ENCODE data around the gene SLC17A6.

SLC17A6 gene

DNA sequence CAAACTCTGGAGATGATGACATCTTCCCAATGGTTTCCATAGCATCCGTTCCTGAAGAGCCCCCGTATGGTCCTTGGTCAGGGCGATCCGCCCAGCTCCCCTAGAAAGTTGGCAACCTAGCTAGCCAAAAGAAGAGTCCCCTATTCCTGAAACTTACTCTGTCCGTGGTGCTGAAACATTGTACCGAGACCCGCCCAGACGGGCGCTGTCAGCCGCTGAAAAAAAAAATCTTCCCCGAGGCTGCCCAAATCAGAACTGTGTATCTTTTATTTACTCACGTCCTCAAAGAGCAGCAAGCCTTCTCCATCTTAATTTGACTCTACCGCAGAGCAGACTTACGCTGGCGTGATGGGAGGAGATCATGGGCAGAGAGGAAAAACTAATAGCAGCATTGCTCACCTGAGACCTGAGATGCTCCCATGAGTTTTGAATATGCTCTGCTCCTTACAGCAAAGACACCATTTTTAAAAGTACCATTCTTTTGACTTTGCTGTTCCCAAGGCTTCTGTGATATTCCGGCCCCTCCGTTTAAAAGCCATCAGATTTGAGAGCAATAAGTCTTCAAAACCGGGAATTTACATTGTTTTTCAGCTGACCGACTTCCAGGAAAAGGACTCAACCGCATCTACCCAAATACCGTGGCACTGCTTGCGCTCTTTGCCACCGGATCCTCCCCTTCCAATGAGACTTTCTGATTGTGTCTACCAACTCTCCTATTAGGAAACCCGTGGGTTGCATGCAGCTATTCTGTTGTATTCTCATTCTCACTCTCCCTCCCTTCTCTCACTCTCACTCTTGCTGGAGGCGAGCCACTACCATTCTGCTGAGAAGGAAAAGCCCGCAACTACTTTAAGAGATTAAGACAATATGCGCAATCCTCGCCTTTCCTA lies at the start of gene SLC17A6:
Gene SLC17A6, plus strand, starts transcription at position 786 of the 890 bp plus-strand sequence. CDS start 153 bp downstream, outside the sequence.
- no peak for DNase-seq (ENCODE audit: low read depth)

DNA sequence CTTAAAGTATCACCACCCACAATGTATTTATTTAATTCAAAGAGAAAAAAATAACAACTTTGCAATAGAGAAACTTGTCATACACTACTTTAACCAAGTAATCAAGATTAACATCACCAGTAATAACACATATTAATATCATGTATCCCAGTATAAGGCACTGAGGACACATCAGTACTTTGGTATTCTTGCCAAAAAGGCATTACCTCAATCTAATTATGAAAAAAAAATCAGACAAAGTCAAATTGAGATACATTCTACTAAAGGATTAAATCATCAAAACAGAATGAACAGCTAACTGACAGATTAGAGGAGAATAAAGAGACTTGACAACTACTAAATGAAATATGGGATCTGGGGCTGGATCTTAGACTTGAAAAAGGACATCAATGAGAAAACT lies 35.8 kb upstream of the SLC17A6 start:
- no peak for DNase-seq (ENCODE audit: low read depth)

DNA sequence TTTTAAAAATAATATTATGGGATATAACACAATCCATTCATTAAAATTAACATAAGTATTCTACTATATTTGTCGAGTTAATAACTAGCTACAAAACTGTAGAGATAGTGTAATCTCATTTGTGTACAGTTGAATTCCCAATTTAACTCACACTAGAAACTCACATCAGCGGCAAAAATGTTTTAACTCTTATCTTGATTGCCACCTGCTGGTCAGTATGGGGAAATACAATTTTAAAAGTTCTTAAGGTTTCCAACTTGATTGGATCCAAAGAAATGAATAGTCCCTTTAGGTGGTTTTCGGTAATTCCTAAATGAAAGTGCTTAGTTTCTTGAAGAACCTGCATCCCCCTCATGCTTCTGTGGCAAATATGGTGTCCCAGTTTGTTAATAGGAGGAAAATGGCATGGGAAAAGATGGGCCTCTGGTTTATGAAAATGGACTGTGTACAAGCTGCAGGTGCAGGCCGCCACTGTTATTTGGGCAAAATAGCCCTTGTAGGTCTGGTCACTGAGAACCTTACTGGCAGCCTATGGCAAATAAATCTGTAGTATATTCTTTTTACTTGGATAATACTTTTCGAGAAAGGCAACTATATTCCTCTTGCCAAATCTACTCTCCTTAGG lies 33.7 kb upstream of the SLC17A6 start:
- DNase-seq (ENCODE audit: low read depth): no peak

DNA sequence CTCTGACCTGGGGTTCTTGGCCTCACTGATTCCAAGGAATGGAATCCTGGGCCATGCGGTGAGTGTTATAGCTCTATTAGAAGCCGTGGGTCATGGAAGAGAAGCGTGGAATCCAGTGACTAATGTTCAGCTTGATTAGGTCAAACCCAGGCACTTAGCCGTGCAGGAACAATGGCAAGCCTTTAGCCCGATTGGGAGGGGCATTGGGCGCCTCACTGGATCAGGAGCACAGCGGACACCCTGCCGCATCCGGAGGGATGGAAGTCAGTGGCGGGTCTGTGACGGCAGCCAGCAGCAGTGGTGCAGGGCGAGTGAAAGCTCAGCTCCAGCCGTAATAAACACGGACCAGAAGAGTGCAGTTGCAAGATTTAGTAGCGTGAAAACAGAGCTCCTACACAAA lies 20.5 kb upstream of the SLC17A6 start:
- no peak for DNase-seq (ENCODE audit: low read depth)

DNA sequence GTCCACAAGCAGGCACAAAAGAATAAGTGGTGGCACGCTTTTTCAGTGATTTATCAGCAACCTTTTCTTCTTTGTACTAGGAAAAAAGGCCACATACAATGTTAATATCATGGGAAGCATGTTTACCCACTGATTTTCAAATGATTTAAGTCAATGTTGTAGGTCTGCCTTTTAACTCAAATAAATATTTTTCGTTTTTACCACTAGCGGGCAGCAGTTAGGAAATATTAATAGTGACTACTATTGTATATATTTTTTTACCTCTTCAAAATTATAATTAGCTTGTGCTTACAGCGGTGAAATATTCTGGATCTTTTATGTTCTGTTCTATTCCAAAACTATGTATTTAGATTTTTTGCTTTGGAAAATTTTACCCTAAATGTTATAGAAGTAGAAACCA lies 6.4 kb upstream of the SLC17A6 start:
- no peak for DNase-seq (ENCODE audit: low read depth)

DNA sequence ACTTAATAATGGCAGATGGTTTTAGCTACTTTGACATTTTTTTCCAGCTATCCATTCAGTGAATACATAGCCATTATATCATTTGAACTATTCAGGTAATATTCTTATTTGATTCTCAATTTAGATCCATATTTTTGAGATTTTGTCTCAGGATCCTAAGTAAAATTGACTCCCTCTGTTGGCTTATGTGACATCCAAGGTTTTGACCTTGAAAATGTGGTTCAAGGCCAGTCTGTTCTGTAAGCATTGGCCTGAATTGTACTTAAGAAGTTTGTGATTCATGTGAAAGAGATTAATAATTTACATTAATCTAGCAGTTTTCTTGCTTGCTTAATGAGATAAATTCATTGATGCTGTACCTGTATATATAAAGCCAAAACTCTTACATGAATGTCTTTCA lies 1.6 kb upstream of the SLC17A6 start:
- no peak for DNase-seq (ENCODE audit: low read depth)

DNA sequence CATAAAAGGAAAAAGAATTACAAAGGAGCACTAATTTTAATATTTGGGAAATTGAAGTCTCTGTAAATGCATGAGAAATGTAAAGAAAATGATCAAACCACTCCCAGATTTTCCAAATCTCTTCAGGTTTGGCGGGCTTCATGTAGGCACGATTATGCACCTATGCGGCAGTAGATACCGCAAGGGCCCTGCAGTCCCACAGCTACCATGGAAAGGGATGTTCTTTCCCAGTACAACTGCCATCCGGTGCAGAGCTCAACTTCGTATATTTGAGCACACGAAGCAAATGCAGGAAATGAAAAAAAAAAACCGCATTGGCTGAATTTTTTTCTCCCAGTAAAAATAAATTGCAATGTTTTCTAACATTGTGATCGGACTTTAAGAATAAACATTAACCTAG lies 1.4 kb downstream of the SLC17A6 start:
- no peak for DNase-seq (ENCODE audit: low read depth)

DNA sequence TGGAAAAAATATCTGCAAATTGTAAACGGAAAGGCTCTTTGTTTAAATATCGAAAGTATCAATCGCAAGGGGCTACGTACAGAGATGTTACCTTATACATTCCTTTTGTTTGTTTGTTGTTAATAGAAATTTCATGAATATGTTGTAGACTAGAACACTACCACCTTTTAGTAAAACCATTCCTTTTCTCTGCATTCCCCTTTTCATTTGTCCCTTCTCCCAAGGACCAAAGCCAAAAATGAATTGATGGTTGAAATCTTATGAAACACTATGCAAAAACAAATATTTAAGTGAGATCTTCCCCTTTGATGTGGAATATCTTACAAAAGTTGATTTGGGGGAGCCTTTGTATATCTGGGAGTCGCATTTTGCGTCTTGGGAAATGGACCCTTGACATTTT lies 2.1 kb downstream of the SLC17A6 start:
- DNase-seq (ENCODE audit: low read depth): no peak

DNA sequence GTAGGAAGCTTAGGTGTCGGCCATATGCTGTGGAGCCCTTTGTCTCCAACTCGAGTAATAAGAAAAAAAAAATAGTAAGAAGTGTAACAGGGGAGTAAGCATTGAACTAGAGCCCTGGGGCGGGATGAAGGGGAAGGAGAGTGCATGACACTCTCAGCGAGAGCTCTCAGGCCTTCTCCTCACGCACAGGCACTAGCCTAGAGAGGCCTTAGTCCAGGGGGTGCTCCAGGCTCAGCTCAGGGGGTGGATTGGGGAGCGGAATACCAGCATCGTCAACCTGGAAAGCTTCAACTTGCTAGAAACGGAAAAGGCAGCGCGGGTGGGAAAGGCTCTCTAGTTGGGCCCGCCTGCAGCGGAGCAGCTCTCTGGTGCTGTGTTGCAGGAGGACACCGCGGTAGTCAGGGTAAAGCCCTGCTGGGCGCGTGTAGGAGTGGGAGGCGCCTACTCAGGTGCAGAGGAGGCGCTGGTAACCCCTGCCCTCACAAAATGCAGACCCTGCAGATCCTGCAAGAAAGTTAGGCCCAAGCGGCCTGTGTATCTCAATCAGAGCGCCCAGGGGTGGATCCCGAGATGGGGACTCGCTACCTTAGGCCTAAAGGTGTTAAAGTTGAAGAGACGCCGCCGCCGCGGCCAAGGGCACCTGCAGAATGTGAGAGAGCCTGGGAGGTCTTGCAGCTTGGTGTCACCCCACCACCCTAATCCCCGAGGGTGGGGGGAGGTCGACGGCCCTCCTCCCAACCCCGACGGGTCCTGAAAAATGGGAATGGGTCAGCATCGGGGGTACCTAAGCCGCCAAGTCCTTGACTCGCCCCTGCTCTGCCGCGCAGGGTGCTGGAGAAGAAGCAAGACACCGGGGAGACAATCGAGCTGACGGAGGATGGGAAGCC lies 2.8 kb downstream of the SLC17A6 start:
- DNase-seq (ENCODE audit: low read depth): no peak

DNA sequence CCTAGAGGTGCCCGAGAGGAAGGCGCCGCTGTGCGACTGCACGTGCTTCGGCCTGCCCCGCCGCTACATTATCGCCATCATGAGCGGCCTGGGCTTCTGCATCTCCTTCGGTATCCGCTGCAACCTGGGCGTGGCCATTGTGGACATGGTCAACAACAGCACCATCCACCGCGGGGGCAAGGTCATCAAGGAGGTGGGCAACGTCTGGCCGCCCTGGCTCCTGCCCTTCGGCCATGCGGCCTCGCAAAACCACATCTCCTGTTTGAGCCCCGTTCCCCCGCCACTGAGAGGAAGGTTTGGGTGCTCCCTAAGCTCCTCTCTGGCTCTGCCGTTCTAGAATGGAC lies 3.4 kb downstream of the SLC17A6 start:
- DNase-seq (ENCODE audit: low read depth): no peak

DNA sequence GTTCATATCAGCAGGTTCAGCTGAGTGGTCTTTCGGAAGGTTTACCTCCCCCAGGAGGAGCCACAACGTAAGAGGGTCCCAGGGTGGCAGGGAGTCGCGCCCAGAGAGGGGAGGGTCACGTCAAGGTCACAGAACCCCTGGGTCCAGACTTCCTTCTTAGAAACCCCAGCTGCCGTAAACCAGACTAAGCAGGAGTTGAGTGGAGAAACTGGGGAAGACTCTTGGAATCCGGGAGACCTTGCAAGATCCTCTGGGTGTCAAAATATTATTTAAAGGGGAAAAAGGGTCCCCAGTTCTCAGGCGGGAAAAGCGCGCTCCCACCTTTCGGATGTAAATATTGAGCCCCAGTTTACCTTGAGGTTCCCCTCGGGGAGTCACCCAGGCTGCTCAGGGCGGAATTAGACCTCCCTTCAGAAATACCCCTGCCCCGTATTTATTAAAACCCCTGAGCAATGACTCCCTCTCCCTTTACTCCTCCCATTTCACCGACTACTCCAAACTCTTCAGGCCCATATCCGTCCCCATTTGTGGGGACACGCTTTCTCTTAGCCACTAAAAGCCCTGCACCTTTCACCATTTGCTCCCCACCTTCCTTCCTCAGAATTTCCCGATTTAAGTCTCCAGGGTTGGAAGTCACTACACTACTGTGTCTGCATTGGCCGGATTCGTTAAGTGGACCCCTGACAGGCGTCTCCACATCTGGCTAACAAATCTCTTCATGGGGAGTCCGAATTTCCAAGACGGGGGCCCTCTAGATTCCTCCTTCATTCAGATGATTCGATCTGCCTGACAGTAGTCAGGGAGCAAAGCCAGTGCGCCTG lies 4.2 kb downstream of the SLC17A6 start:
- no peak for DNase-seq (ENCODE audit: low read depth)

DNA sequence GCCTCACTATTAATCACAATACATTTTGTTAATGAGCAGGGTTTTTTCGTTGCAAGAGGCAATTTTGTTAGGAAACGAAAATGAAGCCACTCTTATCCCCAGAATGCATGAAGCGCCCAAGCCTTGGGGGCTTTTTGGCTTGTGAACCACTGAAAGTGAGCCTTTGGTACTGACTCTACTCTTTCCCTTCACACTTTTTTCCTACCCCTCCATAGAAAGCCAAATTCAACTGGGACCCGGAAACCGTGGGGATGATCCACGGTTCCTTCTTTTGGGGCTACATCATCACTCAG lies 4.8 kb downstream of the SLC17A6 start:
- DNase-seq (ENCODE audit: low read depth): no peak

DNA sequence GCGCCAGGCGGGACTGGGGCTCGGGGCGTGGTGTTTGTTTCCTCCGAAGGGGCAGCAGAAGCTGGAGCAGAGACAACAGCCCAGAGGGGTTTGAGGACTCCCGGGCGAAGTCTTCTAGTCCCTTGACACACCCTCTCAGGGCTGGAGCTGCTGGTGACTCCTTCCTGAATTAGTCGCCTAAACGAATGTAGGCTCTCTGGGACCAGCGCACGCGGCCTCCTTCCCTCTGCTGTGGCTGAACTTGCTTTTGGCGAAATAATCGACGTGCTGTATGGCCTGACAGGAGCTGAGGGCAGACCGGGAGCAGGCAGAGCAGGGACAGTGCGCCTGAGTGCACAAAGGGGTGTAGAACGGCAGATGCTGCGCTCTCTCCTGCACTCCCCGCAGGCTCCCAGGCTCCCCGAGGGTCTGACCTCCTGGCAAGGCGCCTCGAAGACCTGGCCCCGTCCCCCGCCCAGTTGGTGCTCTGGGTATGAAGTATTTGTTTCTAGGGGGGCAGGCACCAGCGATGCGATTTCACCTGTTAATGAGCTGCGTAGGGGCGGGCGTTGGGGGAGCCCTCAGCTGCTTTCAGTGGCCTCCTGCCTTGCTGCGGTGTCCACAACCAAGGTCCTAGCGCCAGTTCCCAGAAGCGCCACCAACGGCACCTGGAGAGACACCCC lies 5.3 kb downstream of the SLC17A6 start:
- DNase-seq (ENCODE audit: low read depth): no peak

DNA sequence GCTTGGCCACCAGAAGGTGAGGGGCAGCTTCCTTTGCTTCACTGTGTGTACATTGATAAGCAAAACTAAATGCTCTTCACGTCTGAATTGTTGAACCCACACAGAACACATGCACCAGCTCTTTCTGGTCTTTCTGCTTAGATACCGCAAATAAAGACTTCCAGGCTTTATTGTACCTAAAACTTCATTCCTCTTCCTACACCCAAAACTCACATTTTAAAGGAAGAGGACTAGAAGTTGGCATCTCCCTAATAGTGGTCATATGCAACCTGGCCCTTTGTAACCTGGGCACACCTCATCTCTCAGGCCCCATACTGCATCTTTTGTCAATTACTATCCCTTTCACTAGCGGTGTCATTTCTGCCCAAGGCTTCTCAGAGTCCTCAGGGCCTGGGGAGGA lies 5.9 kb downstream of the SLC17A6 start:
- no peak for DNase-seq (ENCODE audit: low read depth)

DNA sequence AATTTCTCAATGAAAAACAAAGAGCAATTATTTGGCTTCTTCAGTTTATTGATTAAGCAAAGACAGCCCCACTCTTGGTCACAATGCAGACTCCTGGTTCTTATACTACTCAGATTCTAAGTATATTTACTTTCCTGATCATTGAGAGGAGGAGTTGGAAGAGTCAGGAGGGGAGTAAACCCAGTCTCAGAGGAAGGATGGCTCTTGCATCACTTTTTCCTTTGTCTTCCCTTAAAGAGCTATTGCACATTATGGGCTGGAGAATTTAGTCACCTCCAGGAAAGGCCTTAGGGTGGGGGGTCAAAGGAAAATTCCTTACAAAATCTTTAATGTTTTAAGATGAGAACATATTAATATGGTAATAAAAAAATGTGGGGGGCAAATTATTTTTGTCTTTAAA lies 8.1 kb downstream of the SLC17A6 start:
- no peak for DNase-seq (ENCODE audit: low read depth)

DNA sequence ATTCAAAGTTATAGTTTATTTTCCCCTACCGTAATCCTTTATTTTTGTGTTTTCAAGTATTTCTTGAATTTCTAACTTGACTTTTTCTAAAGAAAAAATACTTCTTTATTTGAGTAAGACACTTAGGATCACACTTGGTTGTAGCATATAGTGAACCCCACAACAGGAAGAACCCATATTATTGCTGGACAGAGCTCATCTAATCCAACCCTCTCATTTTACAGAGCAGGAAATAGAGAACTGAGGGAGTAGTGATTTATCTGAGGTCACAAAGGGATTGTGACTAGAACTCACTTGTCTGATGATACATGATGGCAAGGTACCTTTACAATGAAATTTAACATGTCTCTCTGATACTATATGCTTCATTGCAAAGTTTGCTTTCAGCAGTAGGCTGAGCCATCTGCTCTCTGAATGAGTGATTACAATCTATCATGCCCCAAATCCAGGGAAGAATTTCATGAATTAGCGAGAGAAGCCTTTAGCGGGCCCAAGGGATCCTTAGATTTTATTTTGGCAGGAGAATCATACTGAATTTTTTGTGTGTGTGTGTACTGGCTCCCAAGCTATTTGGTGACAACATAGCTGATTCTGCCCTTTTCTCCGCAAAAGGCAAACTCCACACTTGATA lies 9.8 kb downstream of the SLC17A6 start:
- no peak for DNase-seq (ENCODE audit: low read depth)

DNA sequence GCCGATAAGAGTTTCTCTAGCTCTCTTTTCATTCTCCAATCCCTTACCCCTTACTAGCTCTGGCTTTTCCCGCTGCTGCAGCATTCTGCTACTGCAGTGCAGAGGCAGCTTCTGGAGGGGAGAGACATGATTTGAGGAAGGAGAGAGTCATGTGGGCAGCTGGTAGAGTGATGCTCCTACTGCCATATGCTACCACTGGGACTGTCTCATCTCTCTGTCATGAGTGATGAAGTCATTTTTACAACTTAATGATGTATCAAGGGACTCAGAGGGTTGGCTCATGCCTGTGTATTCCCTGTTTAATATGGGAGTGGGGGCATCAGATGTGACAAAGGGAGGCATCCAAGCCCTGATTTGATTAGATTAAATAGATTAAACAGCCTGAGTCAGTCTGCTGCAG lies 11.3 kb downstream of the SLC17A6 start:
- no peak for DNase-seq (ENCODE audit: low read depth)

DNA sequence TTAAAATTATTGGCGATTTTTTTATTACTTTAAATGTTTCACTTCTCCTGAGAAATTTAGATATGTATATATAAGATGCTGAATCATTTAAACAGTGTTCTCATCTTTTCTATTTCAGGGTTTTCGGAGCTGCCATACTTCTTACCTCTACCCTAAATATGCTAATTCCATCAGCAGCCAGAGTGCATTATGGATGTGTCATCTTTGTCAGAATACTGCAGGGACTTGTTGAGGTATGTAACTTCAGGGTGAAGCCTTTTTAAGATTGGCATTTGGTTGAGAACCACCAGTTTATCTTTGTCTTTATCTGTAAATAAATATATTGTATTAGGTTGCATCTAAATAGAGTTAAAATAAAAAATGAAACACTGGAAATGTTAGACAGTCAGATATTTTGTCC lies 21.1 kb downstream of the SLC17A6 start:
- DNase-seq (ENCODE audit: low read depth): no peak

DNA sequence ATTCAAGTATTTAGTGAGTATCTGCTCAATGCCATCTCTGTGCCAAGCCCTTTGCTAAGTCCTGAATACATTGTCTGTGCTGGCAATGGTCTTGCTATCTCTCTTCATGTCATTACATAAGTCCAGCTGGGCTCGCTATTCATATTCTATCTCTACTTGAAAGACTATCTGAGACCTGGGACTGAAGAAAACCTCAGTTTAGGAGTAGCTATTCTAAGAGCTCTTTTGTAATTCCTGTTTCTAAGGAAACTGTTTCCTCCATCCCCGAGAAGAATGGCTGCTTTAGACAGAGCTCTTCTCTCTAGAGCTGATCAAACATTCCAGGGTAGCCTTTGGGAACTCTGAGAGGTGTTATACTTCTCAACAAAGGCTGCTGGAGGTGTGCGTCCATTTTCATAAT lies 33.0 kb downstream of the SLC17A6 start:
- DNase-seq (ENCODE audit: low read depth): no peak

DNA sequence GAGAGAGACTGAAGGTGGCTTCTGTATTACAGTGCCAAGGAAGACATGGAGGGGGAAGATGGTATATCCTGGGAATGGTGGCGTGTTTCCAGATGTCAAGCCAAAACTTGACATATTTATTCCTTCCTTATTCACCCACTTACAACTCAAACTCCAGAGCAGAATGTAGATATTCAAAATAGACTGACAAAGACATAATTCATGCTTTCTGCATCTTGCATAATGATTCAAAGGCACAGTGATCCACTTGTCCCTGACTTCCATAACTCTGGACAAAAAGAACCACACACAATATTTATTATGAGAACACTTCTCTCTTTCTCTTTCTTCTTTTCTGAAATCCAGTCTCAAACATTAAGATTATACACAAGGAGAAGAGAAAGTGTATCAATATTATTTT lies 48.9 kb downstream of the SLC17A6 start:
- DNase-seq (ENCODE audit: low read depth): no peak

Measured in stimulated activated CD8-positive, alpha-beta memory T cell treated with anti-CD3 and anti-CD28 coated beads, Interleukin-12 subunit alpha, Interleukin-12 subunit beta, amount 100 ng/mL, for 4 hours (primary cell).